IPS DF 4.7 (cell line): ENCODE results near the gene BTBD8.

ENCODE experiments used
- DNase-seq: peaks from one replicate; pipeline ENCODE4 v3.0.0-alpha.2; 2013; ENCODE audit warnings: low spot score; ENCODE audit errors: extremely low read depth

BTBD8 gene

DNA sequence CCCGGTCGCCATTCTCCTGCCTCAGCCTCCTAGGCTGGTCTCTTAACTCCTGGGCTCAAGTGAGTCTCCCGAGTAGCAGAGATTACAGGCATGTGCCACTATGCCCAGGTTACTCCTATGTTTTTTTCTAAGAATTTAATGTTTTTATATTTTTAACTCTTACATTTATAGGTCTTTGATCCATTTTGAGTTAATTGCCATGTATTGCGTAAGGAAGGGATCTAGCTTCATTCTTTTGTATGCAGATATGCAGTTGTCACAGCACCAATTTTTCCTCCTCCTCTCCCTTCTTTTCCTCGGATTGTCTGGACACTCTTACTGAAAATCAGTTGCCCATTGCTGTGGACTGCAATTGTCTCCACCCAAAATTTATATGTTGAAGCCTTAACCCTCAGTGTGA is 11.5 kb downstream of the BTBD8 start:
- DNase-seq, result no peak

DNA sequence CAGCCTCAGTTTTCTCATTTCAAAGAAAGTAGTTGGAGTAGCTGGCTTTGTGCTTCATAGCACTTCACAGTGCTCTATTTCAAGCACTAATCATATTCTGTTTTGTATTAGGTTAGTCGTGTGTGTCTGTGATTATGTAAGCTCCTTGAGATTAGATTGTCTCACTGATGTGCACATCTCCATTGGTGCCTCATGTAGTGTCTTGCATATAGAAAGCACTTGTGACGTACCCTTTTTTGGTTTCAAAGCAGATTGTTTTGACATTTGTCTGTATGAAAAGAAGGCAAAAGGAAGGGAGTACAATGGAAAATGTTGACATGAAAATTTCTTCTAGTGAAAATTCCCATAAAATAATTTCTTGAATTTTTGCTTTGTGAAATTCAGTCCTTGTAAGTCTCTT is 13.9 kb downstream of the BTBD8 start:
- DNase-seq, result no peak

DNA sequence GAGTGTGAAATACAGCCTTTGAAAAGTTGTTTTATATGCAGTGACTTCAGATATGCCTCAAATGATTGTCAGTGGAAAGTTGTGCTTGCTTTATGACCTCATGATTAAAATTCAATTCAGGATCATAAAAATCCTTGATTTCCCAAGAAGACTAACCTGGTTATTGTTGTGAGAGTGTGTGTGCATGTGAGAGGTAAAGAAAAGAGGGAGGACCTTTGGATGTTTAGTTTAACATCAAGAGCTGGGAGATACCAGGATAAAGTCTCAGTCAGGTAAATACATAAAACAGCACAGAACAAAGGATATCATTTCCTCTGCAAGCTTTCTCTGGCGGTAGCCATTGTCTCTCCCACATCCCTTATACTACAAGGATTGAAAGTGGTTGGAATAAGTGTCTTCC is 14.4 kb downstream of the BTBD8 start:
- DNase-seq, result no peak

- DNase-seq, result no peak
These were observed 15.7 kb downstream of the BTBD8 start for GRCh38 chr1:92095874-92096273.

DNA sequence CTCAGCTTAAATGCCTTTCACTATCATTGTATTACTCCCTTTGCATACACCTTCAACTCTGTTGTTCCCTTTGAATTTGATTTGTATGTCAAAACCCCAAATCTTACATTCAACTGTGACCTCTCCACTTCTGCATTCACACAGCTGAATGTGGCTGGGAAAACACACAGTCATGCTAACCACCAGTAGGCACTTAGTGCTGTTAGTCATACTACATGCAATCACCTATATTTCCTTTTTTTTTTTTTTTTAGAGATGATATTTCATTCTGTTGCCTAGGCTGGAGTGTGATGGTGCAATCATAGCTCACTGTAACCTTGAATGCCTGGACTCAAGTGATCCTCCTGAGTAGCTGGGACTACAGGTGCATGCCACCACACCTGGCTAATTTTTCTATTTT is 16.2 kb downstream of the BTBD8 start:
- no peak for DNase-seq

DNA sequence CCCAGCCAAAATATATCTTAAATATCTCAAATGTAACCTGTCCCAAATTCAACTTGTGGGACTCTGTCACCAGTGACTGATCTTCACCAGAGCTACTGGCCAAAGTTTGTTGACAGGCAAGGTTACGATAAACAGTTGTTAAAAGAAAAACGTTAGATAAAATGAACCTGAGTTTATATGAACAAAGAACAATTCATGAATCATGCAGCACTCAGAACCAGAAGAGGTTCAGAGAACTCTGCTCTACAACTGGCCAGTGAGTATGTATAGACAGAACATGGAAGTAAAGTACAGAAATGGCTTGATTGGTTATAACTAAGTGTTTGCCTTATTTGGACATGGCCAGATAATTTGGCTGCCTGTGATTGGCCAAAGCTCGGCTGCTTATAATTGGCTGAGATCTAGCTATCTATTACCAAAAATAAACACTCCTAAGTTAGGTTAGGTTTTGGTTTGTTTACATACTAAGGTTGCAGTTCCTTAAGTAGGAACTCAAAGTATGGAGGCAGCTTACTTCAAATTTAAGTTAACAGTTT is 25.5 kb downstream of the BTBD8 start:
- DNase-seq, result no peak

- no peak for DNase-seq
These were observed 28.5 kb downstream of the BTBD8 start for GRCh38 chr1:92108631-92109030.

GRCh38 chr1:92117526-92117925 is 37.4 kb downstream of the BTBD8 start:
- DNase-seq, result no peak

GRCh38 chr1:92118826-92119225 is 38.7 kb downstream of the BTBD8 start:
- no peak for DNase-seq

- no peak for DNase-seq
These were observed 43.7 kb downstream of the BTBD8 start for GRCh38 chr1:92123868-92124267.

GRCh38 chr1:92125204-92125603 is 45.1 kb downstream of the BTBD8 start:
- no peak for DNase-seq

GRCh38 chr1:92126088-92126487 is 45.9 kb downstream of the BTBD8 start:
- no peak for DNase-seq

DNA sequence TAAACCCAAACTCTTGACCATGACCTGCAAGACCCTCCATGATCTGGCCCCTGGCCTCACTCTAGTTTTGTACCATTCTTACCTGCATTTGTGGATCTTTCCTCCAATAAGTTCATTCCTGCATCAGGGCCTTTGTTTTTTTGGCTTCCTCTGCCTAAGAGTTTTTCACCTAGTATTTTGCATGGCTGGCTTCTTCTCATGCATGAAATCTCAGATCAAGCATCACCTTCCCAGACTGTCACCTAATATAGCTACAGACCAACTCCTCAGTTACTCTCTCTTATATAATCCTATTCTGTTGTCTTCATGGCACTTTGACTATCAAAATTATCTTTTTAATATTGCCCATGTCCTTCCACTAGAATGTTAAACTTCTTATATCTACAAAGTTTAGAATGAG is 54.2 kb downstream of the BTBD8 start:
- no peak for DNase-seq

GRCh38 chr1:92136341-92136740 is 56.2 kb downstream of the BTBD8 start:
- DNase-seq, result no peak

DNA sequence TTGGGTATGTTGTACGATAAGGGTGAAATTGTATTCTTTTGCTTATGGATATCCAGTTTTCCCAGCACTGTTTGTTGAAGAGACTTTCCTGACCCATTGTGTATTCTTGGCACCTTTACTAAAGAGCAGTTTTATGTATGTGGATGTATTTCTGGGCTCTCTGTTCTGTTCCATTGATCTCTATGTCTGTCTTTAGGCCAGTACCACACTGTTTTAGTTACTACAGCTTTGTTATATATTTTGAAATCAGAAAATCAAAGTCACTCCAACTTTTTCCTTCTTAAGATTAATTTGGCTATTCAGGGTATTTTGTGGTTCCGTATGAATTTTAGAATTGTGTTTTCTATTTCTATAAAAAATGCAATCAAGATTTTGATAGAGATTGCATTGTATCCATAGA is 74.8 kb downstream of the BTBD8 start:
- no peak for DNase-seq

DNA sequence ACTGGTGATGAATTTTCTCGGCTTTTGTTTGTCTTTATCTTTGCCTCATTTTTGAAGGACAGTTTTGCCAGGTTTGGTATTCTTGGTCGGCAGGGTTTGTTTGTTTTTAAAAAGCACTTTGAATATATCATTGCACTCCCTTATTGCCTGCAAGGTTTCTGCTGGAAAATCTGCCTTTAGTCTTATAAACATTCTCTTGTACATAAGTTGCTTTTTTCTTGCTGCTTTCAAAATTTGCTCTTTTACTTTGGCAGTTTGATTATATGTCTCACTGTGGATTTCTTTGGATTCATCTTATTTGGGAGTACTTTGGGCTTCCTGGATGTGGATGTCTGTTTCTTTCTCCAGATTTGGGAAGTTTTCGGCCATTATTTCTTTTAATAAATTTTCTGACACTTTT is 79.4 kb downstream of the BTBD8 start:
- no peak for DNase-seq

GRCh38 chr1:92165389-92165788 is 85.2 kb downstream of the BTBD8 start:
- DNase-seq, result no peak

DNA sequence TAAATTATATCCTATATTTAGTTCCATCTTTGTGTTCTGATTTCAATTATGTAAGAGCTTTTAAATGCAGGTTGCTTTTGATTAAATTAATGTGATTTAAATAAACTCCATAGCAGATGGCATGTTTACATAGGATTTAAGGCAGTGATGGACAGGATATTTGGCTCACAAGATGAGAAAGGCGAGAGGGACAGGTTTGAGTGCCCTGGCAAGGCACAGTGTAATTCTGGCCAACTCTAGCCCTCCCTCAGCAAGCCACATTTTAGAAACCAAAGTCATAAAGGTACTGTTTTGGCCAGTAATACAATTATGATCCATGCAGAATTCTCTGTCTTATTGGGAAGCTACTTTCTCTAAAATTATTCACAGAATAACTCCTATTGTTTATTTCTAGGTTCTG is 87.0 kb downstream of the BTBD8 start:
- DNase-seq, result no peak

DNA sequence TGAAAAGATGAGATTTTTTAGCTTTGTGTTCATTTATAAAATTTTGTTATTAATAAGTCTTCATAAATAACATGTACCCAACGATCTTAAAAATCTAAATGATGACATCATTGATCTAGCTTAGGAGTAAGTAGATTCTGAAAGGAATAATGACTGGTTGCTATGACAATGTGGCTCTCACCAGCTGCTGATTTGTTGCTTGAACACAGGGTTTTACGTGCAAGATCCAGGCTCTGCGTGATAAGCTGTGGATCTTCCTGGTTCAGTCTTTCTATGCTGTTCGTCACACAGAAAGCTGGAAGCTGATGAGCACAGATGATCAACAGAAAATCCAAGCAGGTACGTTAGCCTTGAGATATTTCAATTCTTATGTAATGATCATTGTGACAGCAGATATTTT is 88.5 kb downstream of the BTBD8 start:
- DNase-seq, result no peak

- no peak for DNase-seq
These were observed 89.3 kb downstream of the BTBD8 start for GRCh38 chr1:92169214-92170005.

DNA sequence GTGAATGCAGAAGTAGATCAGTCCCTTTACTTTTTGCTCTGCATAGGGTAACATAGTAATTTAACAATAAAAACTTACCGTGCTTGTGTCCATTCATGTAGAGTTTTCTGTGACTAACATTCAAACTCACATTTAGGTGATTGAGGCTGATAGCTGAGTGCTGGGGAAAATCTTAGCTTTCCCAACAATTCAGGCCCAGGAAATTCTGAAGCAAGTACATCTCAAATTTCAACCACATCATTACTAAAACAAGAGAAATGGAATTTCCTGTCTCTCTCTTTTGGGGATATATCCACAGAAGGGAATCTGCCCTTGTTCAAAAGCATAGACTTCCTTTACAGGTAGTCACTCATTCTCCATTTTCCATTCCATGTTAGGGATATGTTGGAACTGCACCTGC is 104.5 kb downstream of the BTBD8 start:
- DNase-seq, result no peak

GRCh38 chr1:92186081-92186480 is 105.9 kb downstream of the BTBD8 start:
- no peak for DNase-seq

DNA sequence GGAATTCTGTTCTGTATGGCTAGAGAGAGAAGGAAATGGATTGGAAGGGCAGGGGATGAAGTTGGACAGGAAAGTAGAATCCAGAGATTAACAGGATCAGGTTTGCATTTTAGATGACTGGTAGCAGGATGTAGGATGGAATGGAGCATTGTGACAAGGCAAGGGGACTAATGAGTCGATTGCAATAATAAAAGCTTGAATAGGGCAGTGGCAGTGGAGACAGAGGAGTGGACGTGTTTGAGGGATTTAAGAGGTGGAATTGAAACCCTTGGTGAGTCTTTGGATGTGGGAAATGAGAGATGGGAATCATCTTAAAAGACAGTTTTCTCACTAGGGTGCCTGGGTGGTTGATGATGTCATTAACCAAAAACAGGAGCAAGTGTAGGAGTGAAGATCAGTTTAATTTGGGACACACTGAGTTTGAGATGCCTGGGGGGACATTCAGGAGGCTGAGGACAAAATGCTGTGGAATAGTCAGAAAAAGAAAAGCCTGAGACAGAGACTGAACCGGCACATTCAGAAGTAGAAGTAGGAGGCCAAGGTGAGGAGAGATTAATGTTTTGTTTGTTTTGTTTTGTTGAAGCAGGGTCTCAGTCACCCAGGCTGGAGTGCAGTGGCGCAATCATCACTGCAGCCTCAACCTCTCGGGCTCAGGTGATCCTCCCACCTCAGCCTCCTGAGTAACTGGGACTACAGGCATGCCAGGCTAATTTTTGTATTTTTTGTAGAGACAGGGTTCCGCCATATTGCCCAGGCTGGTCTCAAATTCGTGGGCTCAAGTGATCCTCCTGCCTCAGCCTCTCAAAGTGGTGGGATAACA is 108.5 kb downstream of the BTBD8 start:
- no peak for DNase-seq
